DMS114 treated with DMSO at 0.1 percent for 48 hours (cell line): ENCODE results near the gene CGRRF1.

Experiments used
- DNase-seq: peaks from one replicate; lab custom pipeline; 2025; ENCODE audit not compliant: unreplicated experiment; lab: John Stamatoyannopoulos, UW

Gene CGRRF1

GRCh38 chr14:54509546-54510501 lies at the start of gene CGRRF1:
Gene CGRRF1, plus strand, starts transcription at chr14:54509906. Its CDS starts 54 bp downstream, at chr14:54509960.
- peak; percentile 89 for DNase-seq

- DNase-seq: no peak
Measured at GRCh38 chr14:54462048-54462447, 47.7 kb upstream of the CGRRF1 start.

- DNase-seq: no peak
Measured at GRCh38 chr14:54465654-54466053, 44.1 kb upstream of the CGRRF1 start.

- DNase-seq: no peak
Measured at GRCh38 chr14:54467280-54467679, 42.4 kb upstream of the CGRRF1 start.

- DNase-seq: no peak
Measured at GRCh38 chr14:54470701-54471100, 39.0 kb upstream of the CGRRF1 start.

- DNase-seq: no peak
Measured at GRCh38 chr14:54471641-54472040, 38.1 kb upstream of the CGRRF1 start.

GRCh38 chr14:54472315-54472714 lies 37.4 kb upstream of the CGRRF1 start:
- no peak for DNase-seq

GRCh38 chr14:54474232-54474793 lies 35.4 kb upstream of the CGRRF1 start:
- DNase-seq: no peak

- DNase-seq: no peak
Measured at GRCh38 chr14:54475187-54475899, 34.4 kb upstream of the CGRRF1 start.

- no peak for DNase-seq
Measured at GRCh38 chr14:54475911-54476310, 33.8 kb upstream of the CGRRF1 start.

- DNase-seq: no peak
Measured at GRCh38 chr14:54478636-54479215, 31.0 kb upstream of the CGRRF1 start.

- no peak for DNase-seq
Measured at GRCh38 chr14:54480830-54481562, 28.7 kb upstream of the CGRRF1 start.

- DNase-seq: no peak
Measured at GRCh38 chr14:54481695-54482094, 28.0 kb upstream of the CGRRF1 start.

GRCh38 chr14:54483073-54483745 lies 26.5 kb upstream of the CGRRF1 start:
- no peak for DNase-seq

GRCh38 chr14:54483846-54484245 lies 25.9 kb upstream of the CGRRF1 start:
- DNase-seq: no peak

GRCh38 chr14:54486685-54487084 lies 23.0 kb upstream of the CGRRF1 start:
- DNase-seq: no peak

- DNase-seq: peak; percentile 65
Measured at GRCh38 chr14:54487771-54488170, 21.9 kb upstream of the CGRRF1 start.

GRCh38 chr14:54488318-54488645 lies 21.4 kb upstream of the CGRRF1 start:
- no peak for DNase-seq

- DNase-seq: peak; percentile 76
Measured at GRCh38 chr14:54488646-54489317, 20.9 kb upstream of the CGRRF1 start, which contains the start of gene GMFB. Gene GMFB, minus strand, starts transcription at chr14:54488980. Its CDS starts 53 bp downstream, at chr14:54488927.

- no peak for DNase-seq
Measured at GRCh38 chr14:54489318-54489683, 20.4 kb upstream of the CGRRF1 start.
